ENCODE results near the gene ADGRV1. TPM values are rescaled to one million over a fixed set of nuclear protein-coding genes. Genes with fewer than 3 reads are reported as not detected.

The ADGRV1 gene, protein sequence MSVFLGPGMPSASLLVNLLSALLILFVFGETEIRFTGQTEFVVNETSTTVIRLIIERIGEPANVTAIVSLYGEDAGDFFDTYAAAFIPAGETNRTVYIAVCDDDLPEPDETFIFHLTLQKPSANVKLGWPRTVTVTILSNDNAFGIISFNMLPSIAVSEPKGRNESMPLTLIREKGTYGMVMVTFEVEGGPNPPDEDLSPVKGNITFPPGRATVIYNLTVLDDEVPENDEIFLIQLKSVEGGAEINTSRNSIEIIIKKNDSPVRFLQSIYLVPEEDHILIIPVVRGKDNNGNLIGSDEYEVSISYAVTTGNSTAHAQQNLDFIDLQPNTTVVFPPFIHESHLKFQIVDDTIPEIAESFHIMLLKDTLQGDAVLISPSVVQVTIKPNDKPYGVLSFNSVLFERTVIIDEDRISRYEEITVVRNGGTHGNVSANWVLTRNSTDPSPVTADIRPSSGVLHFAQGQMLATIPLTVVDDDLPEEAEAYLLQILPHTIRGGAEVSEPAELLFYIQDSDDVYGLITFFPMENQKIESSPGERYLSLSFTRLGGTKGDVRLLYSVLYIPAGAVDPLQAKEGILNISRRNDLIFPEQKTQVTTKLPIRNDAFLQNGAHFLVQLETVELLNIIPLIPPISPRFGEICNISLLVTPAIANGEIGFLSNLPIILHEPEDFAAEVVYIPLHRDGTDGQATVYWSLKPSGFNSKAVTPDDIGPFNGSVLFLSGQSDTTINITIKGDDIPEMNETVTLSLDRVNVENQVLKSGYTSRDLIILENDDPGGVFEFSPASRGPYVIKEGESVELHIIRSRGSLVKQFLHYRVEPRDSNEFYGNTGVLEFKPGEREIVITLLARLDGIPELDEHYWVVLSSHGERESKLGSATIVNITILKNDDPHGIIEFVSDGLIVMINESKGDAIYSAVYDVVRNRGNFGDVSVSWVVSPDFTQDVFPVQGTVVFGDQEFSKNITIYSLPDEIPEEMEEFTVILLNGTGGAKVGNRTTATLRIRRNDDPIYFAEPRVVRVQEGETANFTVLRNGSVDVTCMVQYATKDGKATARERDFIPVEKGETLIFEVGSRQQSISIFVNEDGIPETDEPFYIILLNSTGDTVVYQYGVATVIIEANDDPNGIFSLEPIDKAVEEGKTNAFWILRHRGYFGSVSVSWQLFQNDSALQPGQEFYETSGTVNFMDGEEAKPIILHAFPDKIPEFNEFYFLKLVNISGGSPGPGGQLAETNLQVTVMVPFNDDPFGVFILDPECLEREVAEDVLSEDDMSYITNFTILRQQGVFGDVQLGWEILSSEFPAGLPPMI (N-terminal part only)
- total RNA-seq (2022; extraction: Qiagen RNA extraction; ENCODE audit: low read depth): 0.57 to 0.91 TPM (median 0.78 TPM) in 5 replicates

DNA sequence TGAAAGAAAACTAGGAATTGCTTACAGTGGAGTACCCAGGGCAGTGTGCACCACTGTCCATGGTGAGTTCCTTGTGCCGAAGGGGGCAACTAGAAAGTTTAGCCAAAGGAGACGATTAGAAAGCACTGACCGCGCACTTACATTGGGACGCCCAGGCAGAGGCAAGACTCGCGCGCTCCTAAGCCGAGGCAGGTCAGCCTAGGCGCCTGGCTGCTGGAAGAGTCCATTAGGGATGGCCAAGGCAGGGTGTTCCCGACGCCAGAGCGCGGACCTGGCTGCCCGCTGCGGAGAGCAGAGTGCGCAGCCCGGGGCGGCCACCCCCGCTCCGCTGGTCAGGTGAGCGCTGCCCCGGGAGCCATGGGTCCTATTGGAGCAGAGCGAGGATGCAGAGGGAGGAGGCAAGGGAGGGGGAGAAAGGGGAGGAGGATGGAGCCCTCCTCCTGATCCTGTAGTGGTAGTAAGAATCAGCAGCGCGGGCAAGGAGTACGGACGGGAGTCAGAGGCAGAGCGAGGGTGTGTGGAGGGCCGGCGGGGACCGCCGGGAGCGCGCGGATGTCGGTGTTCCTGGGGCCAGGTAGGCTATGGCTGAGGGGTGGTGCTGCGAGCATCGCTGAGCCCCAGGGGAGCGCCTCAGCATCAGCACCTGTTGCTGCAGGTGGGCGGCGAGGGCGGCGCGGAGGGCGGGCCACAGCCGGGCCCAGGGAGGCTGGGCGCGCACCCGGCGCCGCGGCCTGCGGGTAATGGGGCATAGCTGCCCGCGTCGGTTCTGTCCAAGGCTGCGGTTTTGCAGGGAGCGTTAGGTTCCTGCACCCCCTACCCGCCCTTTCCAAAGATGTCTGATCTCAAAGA, at the start of gene ADGRV1:
ADGRV1 (plus strand) TSS at position 454 of the 849 bp plus-strand sequence; CDS start at position 553, 99 bp downstream.

DNA sequence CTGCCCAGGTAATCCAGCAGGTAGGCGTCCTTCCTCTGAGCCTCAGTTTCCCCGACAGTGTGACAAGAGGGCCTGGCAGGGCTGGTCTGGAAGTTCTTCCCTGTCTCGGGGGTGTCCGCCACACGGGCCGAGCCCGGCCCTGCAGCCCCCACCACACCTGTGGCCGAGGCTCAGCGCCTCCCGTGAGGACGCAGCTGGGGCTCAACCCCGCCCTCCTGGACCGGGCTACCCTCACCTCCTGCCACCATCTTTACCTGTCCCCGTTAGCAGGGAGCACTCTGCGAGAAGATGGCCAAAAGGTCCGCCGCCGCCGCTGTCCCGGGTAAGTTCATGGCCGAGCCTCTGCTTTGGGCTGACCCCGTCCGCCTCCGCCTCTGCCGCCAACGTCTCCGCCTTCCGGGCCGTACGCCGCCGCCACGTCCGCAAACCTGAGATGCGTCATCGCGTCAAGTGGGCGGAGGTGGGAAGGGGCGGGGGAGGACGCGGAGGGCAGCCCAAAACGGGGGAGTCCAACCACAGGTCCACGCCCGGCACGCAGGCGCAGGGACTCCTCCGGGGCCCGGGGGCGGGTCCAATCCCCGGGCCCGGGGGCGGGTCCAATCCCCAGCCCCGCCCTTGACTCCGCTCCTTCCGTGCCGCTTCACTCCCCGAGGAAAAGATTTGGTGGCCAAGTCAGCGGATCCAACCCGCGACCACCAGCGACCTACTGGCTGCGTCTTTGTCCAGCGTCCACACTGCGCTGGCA, 29.2 kb upstream of the ADGRV1 start, which contains the start of gene LYSMD3:
LYSMD3 (minus strand) TSS at position 391 of the 745 bp plus-strand sequence. CDS start 4,295 bp downstream, outside the sequence.

Other genes starting within 250 kb of the ADGRV1 start
- 18.1 to 50.3 TPM (median 24.7 TPM) in 5 replicates for gene CETN3, start 149.0 kb upstream of the ADGRV1 start, total RNA-seq (2022; extraction: Qiagen RNA extraction; ENCODE audit: low read depth)
- gene MBLAC2, start 84.0 kb upstream of the ADGRV1 start, total RNA-seq (2022; extraction: Qiagen RNA extraction; ENCODE audit: low read depth): 1.5 to 3.2 TPM (median 2.5 TPM) in 5 replicates
- gene POLR3G, start 83.9 kb upstream of the ADGRV1 start, total RNA-seq (2022; extraction: Qiagen RNA extraction; ENCODE audit: low read depth): 9.2 to 19.3 TPM (median 17.2 TPM) in 5 replicates
- 5.6 to 11.0 TPM (median 9.2 TPM) in 5 replicates for gene LYSMD3, start 29.2 kb upstream of the ADGRV1 start, total RNA-seq (2022; extraction: Qiagen RNA extraction; ENCODE audit: low read depth)